GM12873 (cell line): Measurements from ENCODE around the gene CLSTN2.

Experiments used
- CTCF ChIP-seq: IDR thresholded peaks from 2 replicates; pipeline ENCODE4 v1.5.1; 2012; ENCODE audit warnings: low read depth, mild to moderate bottlenecking, moderate library complexity, low read length, control low read depth; ENCODE audit not compliant: insufficient read depth; ENCODE audit errors: missing control alignments

Gene CLSTN2

DNA sequence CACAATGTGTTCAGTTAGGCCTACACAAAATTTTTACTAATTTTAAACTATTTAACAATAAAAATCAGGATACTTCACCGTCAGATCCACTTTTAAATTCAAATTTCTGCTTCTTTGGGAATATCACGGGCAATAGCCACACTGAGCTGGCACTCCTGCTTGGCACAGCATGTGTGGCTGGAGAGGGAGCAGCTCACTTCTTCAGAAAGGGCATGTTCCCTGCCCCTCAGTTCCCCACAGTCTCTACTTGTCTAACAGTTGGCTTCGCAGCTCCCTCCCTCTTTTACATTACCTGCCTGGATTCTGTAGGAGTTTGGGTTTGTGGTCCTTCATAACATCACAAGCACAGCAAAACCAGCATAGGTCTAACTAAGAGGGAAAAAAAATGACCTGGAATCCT, 666.9 kb downstream of the CLSTN2 start:
- TF ChIP-seq CTCF, result no peak

GRCh38 chr3:140602781-140603180, 667.8 kb downstream of the CLSTN2 start:
- TF ChIP-seq CTCF, result no peak

DNA sequence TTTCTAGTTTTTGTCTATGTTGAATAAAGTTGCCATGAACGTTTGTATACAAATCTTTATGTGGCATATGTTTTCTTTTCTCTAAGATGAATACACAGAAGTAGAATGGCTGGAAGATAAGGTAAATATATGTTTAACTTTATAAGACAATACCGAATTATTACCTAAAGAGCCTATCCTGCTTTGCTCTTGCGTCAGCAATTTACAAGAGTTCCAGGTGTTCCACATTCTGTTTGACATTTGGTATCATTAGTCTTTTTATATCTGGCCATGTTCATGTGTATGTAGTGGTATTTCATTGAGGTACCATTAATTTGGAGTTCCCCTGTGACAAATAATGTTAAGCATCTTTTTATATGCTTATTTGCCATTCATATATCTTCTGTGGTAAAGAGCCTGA, 668.8 kb downstream of the CLSTN2 start:
- no peak for TF ChIP-seq CTCF

- TF ChIP-seq CTCF, result no peak
Measured at GRCh38 chr3:140610544-140610943, 675.6 kb downstream of the CLSTN2 start.

DNA sequence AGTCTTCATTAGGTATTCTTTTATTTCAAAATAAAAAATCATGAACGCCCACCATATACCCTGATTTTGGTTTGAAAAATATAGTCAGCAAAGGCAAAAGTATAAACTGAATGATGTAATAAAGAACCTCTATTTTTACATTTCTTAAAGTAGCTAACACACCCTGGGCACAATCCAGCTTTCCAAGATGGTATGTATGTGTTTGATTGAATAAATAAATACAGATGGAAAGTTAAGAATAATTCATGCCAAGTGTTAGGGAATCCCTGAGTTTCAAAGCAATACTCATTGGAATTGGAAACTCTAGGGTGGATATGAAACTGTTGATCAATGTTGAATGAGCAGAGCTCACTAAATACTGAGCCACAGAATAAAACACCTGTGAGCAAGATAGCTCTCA, 679.0 kb downstream of the CLSTN2 start:
- TF ChIP-seq CTCF, result no peak

DNA sequence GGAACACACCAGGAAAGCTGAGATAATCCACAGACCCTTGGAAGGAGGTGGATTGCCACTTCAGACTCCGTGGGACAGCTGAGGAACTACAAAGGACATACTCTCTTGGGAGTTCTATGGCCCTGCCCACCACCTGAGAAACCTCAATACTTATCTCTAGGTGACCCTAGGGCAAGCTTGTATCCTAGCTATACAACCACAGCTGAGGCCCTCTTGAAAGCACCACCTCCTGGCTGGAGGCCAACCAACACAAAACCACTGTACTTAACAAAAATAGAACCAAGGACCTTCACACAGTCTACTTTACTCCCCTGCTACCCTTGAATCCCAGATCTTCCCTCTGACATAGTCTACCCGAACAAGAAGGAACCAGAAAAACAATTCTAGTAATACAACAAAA, 682.1 kb downstream of the CLSTN2 start:
- no peak for TF ChIP-seq CTCF

- no peak for TF ChIP-seq CTCF
Measured at GRCh38 chr3:140626856-140627255, 691.9 kb downstream of the CLSTN2 start.
